HFF-Myc (cell line): ENCODE measurements around the gene LTBP1.

Experiments used
- DNase-seq: peaks from one replicate; pipeline ENCODE4 v3.0.0-alpha.2; 2011; ENCODE audit warnings: low read depth; ENCODE audit errors: extremely low read depth
- H3K4me3 ChIP-seq: replicated peaks from 2 replicates; pipeline ENCODE4 v1.5.1; 2011; ENCODE audit warnings: low read depth, mild to moderate bottlenecking, control low read depth, low read length
- CTCF ChIP-seq: IDR thresholded peaks from 2 replicates; pipeline ENCODE4 v1.5.1; 2012; ENCODE audit warnings: mild to moderate bottlenecking, low read depth, low read length, control low read depth; ENCODE audit errors: missing control alignments

The LTBP1 gene

GRCh38 chr2:33442528-33443079 lies 495.9 kb downstream of the LTBP1 start:
- no peak for DNase-seq
- no peak overlapping the region for H3K4me3 ChIP-seq
- no peak for TF ChIP-seq CTCF

GRCh38 chr2:33443274-33443829 lies 496.6 kb downstream of the LTBP1 start:
- no peak for TF ChIP-seq CTCF
- no peak overlapping the region for H3K4me3 ChIP-seq
- DNase-seq = no peak

GRCh38 chr2:33444967-33445366 lies 498.2 kb downstream of the LTBP1 start:
- TF ChIP-seq CTCF = no peak
- DNase-seq = no peak

GRCh38 chr2:33448220-33448899 lies 501.6 kb downstream of the LTBP1 start:
- no peak for DNase-seq
- no peak overlapping the region for H3K4me3 ChIP-seq
- TF ChIP-seq CTCF = no peak

More at GRCh38 chr2:33444967-33445366, 498.2 kb downstream of the LTBP1 start:
- H3K4me3 ChIP-seq = no peak overlapping the region
